RWPE2 (cell line): ENCODE measurements around the gene GABRA4.
A peak's percentile ranks its signal among the peaks of the same experiment; 100 is the strongest.

Experiments
- ATAC-seq: fragments of 200-7000 bp; cut with Tn5 transposase; 3 replicates; pipeline ENCODE4 v1.9.1; 2021; ENCODE audit warnings: low read depth
- DNase-seq: peaks from one replicate; pipeline ENCODE4 v3.0.0-alpha.2; 2020; ENCODE audit warnings: low spot score
- H3K27ac ChIP-seq: fragments of 450-650 bp; 2 replicates; pipeline ENCODE4 v1.5.1; 2017; ENCODE audit warnings: mild to moderate bottlenecking; ENCODE audit not compliant: poor library complexity, severe bottlenecking
- H3K27me3 ChIP-seq: fragments of 250-450 bp; sonication (Bioruptor Pico); 2 replicates; pipeline ENCODE4 v1.5.1; 2021; ENCODE audit warnings: mild to moderate bottlenecking, moderate library complexity; ENCODE audit not compliant: insufficient read depth, poor library complexity, severe bottlenecking
- H3K36me3 ChIP-seq: fragments of 250-450 bp; sonication (Bioruptor Pico); 2 replicates; pipeline ENCODE4 v1.5.1; 2020; ENCODE audit warnings: low read depth, mild to moderate bottlenecking, moderate library complexity
- H3K4me1 ChIP-seq: fragments of 250-450 bp; sonication (Bioruptor Pico); 2 replicates; pipeline ENCODE4 v1.5.1; 2021; ENCODE audit warnings: mild to moderate bottlenecking, moderate library complexity; ENCODE audit not compliant: insufficient read depth, poor library complexity, severe bottlenecking
- H3K4me3 ChIP-seq: fragments of 250-450 bp; sonication (Bioruptor Pico); 2 replicates; pipeline ENCODE4 v1.5.1; 2021; ENCODE audit warnings: mild to moderate bottlenecking, moderate library complexity; ENCODE audit not compliant: severe bottlenecking
- H3K9me3 ChIP-seq: fragments of 250-450 bp; sonication (Bioruptor Pico); 2 replicates; pipeline ENCODE4 v1.5.1; 2021; ENCODE audit warnings: mild to moderate bottlenecking, moderate library complexity; ENCODE audit not compliant: severe bottlenecking
- TF ChIP-seq, protein P1 (sequence below): fragments of 450-650 bp; IDR thresholded peaks from one replicate; pipeline ENCODE4 v1.5.1; 2017; ENCODE audit warnings: mild to moderate bottlenecking, moderate library complexity; ENCODE audit not compliant: poor library complexity, severe bottlenecking

Gene GABRA4

DNA sequence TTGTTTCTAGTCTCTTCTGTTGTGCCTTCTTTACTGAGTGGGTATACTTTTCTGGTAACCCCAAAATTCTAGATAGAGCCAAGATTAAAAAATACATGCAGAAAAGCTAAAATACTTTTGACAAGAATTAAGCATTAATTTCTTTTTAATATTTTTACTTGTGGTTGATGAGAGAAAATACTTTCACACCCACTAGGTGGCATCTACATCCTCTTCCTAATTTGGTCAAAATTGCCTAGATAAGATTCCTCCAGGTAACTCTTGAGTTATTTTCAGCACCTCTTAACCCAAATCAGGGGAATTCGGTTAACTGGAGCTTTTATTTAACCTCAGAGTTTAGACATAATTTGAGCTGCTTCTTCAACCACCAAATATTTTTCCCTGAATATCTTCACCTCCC, 55.9 kb downstream of the GABRA4 start:
- Histone ChIP-seq H3K27ac (no peak overlapping the region), H3K9me3 (no peaks in the 10 kb centered on the region), H3K4me1 (no peaks in the 10 kb centered on the region), H3K27me3 (peaks cover 5% of the 10 kb centered on the region), H3K4me3 (no peak overlapping the region), H3K36me3 (no peaks in the 10 kb centered on the region)
- DNase-seq = no peak
- ATAC-seq = no peak
- TF ChIP-seq, protein P1, sequence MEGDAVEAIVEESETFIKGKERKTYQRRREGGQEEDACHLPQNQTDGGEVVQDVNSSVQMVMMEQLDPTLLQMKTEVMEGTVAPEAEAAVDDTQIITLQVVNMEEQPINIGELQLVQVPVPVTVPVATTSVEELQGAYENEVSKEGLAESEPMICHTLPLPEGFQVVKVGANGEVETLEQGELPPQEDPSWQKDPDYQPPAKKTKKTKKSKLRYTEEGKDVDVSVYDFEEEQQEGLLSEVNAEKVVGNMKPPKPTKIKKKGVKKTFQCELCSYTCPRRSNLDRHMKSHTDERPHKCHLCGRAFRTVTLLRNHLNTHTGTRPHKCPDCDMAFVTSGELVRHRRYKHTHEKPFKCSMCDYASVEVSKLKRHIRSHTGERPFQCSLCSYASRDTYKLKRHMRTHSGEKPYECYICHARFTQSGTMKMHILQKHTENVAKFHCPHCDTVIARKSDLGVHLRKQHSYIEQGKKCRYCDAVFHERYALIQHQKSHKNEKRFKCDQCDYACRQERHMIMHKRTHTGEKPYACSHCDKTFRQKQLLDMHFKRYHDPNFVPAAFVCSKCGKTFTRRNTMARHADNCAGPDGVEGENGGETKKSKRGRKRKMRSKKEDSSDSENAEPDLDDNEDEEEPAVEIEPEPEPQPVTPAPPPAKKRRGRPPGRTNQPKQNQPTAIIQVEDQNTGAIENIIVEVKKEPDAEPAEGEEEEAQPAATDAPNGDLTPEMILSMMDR = peak; percentile 50

DNA sequence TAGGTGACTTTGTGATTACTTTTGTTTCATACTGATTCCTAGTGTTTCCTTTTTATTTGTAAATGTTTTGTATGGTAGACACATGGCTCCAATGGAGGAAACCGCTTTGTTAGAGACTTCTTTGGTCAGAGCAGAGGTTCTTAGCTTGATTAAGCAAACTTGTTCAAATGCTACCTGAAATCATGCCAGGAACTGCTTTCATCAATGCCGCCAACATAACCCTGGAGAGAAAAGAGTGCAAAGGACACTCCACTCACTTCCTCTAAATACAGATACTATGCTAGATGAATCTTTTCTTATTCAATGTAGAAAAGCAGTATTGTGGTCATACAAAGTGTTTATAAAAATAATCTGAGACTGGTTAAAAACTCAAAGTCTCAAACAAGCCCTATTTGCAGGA, 58.7 kb downstream of the GABRA4 start:
- Histone ChIP-seq H3K4me1 (no peaks in the 10 kb centered on the region), H3K27me3 (peaks cover 3% of the 10 kb centered on the region), H3K4me3 (no peak overlapping the region), H3K27ac (no peak overlapping the region), H3K9me3 (no peaks in the 10 kb centered on the region), H3K36me3 (no peaks in the 10 kb centered on the region)
- TF ChIP-seq, protein P1 = no peak
- DNase-seq (no peak), ATAC-seq (no peak)

DNA sequence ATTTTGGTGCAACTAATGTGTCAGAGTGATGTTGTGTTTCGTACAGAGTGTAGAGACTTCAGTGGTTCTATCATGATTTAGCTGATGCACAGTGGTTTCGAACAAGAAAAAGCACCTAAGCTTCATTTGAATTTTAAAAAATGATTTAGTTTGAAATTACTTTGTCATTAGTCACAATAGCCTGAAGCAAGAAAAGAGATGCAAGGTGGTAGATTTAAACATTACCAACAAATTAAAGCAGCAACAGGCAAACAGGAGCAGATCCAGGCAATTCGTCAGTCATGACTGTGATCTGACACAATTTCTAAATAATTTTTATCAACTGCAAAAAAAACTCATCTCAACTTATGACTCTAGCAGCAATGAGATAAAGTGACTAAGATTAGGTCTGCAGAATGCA, 59.7 kb downstream of the GABRA4 start:
- Histone ChIP-seq H3K4me3 (no peak overlapping the region), H3K27ac (no peak overlapping the region), H3K36me3 (no peaks in the 10 kb centered on the region), H3K4me1 (no peaks in the 10 kb centered on the region), H3K9me3 (no peaks in the 10 kb centered on the region), H3K27me3 (peaks cover 7% of the 10 kb centered on the region)
- no peak for DNase-seq
- TF ChIP-seq, protein P1 = no peak
- ATAC-seq = peak; percentile 29; the same call in 1 of the 3 replicates

DNA sequence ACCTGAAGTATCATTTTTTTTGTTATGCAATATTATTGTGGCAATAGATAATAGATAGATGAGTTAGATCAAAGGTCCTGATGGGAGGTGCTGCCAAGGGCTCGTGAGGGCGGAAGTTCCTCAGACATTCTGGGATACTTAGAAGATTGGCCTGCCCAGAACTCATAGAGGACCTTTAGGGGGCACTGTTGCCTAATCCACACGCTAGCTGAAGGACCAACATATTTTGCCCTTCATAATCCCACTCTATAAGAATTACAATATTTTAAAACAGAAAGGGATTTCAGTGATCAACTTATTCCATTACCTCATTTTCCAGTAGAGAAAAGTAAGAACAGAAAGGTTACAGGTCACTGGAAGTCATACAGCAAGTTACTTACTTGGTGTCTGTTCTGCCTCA, 61.4 kb downstream of the GABRA4 start:
- TF ChIP-seq, protein P1 = peak; percentile 32
- Histone ChIP-seq H3K27ac (no peak overlapping the region), H3K27me3 (peaks cover 23% of the 10 kb centered on the region), H3K9me3 (no peaks in the 10 kb centered on the region), H3K4me1 (no peaks in the 10 kb centered on the region), H3K36me3 (no peaks in the 10 kb centered on the region), H3K4me3 (no peak overlapping the region)
- ATAC-seq (peak; percentile 27; the same call in 1 of the 3 replicates), DNase-seq (no peak)

DNA sequence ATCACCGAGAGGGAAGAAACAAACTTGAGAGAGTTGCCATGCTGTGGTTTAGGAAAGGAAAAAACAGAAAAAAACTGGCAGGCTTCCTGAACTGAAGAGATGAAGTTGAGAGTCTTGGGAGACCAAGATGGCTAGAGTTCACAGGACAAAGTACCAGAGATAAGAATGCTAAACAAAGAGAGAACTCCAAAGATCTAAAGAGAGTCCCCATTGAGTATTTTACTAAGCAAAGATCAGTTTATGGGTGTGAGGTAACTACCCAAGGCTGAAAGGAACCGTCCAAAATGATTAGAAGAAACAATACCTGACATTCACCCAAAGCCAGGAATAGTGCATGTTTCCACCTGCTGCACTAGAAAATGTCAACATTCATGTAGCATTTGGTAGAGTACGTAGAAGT, 62.5 kb downstream of the GABRA4 start:
- no peak overlapping the region for H3K4me3 ChIP-seq
- no peaks in the 10 kb centered on the region for H3K4me1 ChIP-seq
- H3K27me3 ChIP-seq = peaks cover 34% of the 10 kb centered on the region
- TF ChIP-seq, protein P1 = no peak
- H3K9me3 ChIP-seq = no peaks in the 10 kb centered on the region
- DNase-seq (no peak), ATAC-seq (no peak)
- H3K36me3 ChIP-seq = no peaks in the 10 kb centered on the region
- H3K27ac ChIP-seq = no peak overlapping the region
